ENCODE measurements around the gene ABCC5. TPM values are rescaled to one million over a fixed set of nuclear protein-coding genes. Genes with fewer than 3 reads are reported as not detected.

Gene ABCC5
- total and polyA plus RNA-seq, 2 experiments from 2014 or later, result 14.7 to 17.1 TPM

DNA sequence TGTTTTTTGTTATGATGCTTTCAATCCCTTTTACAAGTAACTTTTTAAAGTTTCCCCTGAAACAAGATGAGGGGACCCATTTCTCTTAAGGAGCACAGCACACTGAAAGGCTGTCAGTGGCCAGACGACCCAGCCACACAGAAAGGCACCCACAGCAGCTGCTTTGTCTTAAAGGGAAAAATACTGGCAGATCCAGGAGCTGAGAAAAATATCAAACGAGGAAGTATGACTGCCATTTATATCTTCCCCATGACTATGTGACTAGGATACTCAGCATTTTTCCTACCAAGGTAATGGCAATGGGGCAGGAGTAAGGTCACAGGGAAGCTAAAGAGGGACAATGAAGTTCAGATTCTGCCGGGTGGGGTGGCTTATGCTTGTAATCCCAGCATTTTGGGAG is 15.9 kb downstream of the ABCC5 start:
- Histone ChIP-seq H3K79me2 (ENCODE audit: insufficient read depth) (peaks cover 68% of the 10 kb centered on the region), H2AFZ (no peak overlapping the region), H3K4me2 (ENCODE audit: unreplicated experiment) (no peak overlapping the region), H3K27ac (no peak overlapping the region), H3F3A (ENCODE audit: insufficient read depth) (peaks cover 19% of the 10 kb centered on the region), H3K9me2 (ENCODE audit: insufficient read depth) (no peaks in the 10 kb centered on the region), H4K20me1 (ENCODE audit: insufficient read depth) (no peaks in the 10 kb centered on the region), H3K9ac (no peak overlapping the region), H3K9me3 (ENCODE audit: low read depth) (no peaks in the 10 kb centered on the region), H3K27me3 (replicated peaks; ENCODE audit: insufficient read depth) (no peaks in the 10 kb centered on the region), H3K4me1 (ENCODE audit: insufficient read depth) (peaks cover 24% of the 10 kb centered on the region), H3K4me3 (no peak overlapping the region), H3K36me3 (ENCODE audit: low read depth) (no peaks in the 10 kb centered on the region)
- no peak for DNase-seq
- 73 to 78% methylated on average over 3 of the region's 3 CpGs for WGBS, 2 experiments (ENCODE audit: low coverage in 1 of 2, low lambda C conversion rate in 2 of 2, missing lambda C conversion rate in 2 of 2)
- TF ChIP-seq EZH2 (IDR thresholded peaks at IDR 0.05; ENCODE audit: insufficient read depth, poor library complexity, severe bottlenecking), result no peak
- no peak for TF ChIP-seq EZH2phosphoT487 (IDR thresholded peaks at IDR 0.05; ENCODE audit: insufficient read depth, low read depth)
- in situ Hi-C loops (cut with MboI), result no loop called here

- DNase-seq, result no peak
- no peaks in the 10 kb centered on the region for H3F3A ChIP-seq (ENCODE audit: insufficient read depth)
- H3K4me2 ChIP-seq (ENCODE audit: unreplicated experiment), result no peak overlapping the region
- no peak overlapping the region for H3K27ac ChIP-seq
- in situ Hi-C loops (cut with MboI), result no loop called here
- TF ChIP-seq EZH2 (IDR thresholded peaks at IDR 0.05; ENCODE audit: insufficient read depth, poor library complexity, severe bottlenecking) (no peak), EZH2phosphoT487 (IDR thresholded peaks at IDR 0.05; ENCODE audit: insufficient read depth, low read depth) (no peak)
- H2AFZ ChIP-seq, result no peak overlapping the region
- no peaks in the 10 kb centered on the region; the same call in 1 of the 2 replicates for H3K36me3 ChIP-seq (ENCODE audit: low read depth)
- H3K9me2 ChIP-seq (ENCODE audit: insufficient read depth), result no peaks in the 10 kb centered on the region
- peaks cover under 1% of the 10 kb centered on the region; the same call in 1 of the 2 replicates for H3K79me2 ChIP-seq (ENCODE audit: insufficient read depth)
- H3K27me3 ChIP-seq (replicated peaks; ENCODE audit: insufficient read depth), result no peaks in the 10 kb centered on the region
- H3K4me1 ChIP-seq (ENCODE audit: insufficient read depth), result no peaks in the 10 kb centered on the region
- no peaks in the 10 kb centered on the region; the same call in 1 of the 2 replicates for H4K20me1 ChIP-seq (ENCODE audit: insufficient read depth)
- no peak overlapping the region for H3K4me3 ChIP-seq
- WGBS, 2 experiments (ENCODE audit: low coverage in 1 of 2, low lambda C conversion rate in 2 of 2, missing lambda C conversion rate in 2 of 2), result 64 to 67% methylated on average over 5 of the region's 5 CpGs
- H3K9ac ChIP-seq, result no peak overlapping the region
- H3K9me3 ChIP-seq (ENCODE audit: low read depth), result no peaks in the 10 kb centered on the region
These were observed 26.3 kb downstream of the ABCC5 start for GRCh38 chr3:183991403-183991802.

DNA sequence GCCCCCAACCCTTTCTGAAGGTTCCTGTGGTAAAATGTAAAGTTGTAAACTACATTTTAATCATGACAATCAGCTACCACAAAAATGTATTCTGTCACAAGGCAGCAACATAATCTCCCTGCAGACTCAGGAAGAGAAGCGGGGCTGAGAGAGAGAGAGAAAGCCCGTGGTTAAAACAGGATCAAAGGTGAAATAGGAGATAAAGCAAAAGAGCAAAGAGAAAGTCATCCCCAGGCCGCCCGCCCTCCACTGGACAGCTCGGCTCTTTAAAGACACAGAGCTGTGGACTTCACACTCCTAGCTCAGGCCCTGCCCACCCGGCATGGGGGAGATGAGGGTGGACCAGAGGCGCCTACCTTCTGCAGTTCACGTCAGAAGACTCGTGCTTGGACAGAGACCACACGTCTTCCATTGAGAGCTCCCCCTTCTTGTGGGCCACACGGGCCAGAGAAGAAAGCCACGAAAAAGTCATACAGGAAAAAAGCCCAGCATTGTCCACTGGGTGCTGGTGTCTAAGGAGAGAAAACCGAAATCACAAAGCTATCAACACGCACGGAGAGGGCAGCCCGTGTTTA is 29.4 kb downstream of the ABCC5 start:
- TF ChIP-seq EZH2 (IDR thresholded peaks at IDR 0.05; ENCODE audit: insufficient read depth, poor library complexity, severe bottlenecking), result no peak
- Histone ChIP-seq H2AFZ (no peak overlapping the region), H3K9me3 (ENCODE audit: low read depth) (no peaks in the 10 kb centered on the region), H3K27me3 (replicated peaks; ENCODE audit: insufficient read depth) (no peaks in the 10 kb centered on the region), H3K27ac (no peak overlapping the region), H3K79me2 (ENCODE audit: insufficient read depth) (no peaks in the 10 kb centered on the region), H3K9ac (no peak overlapping the region), H4K20me1 (ENCODE audit: insufficient read depth) (no peaks in the 10 kb centered on the region), H3K4me1 (ENCODE audit: insufficient read depth) (no peaks in the 10 kb centered on the region), H3K36me3 (ENCODE audit: low read depth) (peaks cover 8% of the 10 kb centered on the region; the same call in 1 of the 2 replicates), H3K4me2 (ENCODE audit: unreplicated experiment) (no peak overlapping the region), H3K4me3 (no peak overlapping the region), H3F3A (ENCODE audit: insufficient read depth) (no peaks in the 10 kb centered on the region), H3K9me2 (ENCODE audit: insufficient read depth) (no peaks in the 10 kb centered on the region)
- WGBS, 2 experiments (ENCODE audit: low coverage in 1 of 2, low lambda C conversion rate in 2 of 2, missing lambda C conversion rate in 2 of 2), result 76 to 77% methylated on average over 16 of the region's 16 CpGs
- peak; percentile 24 for DNase-seq
- in situ Hi-C loops (cut with MboI), result no loop called here

DNA sequence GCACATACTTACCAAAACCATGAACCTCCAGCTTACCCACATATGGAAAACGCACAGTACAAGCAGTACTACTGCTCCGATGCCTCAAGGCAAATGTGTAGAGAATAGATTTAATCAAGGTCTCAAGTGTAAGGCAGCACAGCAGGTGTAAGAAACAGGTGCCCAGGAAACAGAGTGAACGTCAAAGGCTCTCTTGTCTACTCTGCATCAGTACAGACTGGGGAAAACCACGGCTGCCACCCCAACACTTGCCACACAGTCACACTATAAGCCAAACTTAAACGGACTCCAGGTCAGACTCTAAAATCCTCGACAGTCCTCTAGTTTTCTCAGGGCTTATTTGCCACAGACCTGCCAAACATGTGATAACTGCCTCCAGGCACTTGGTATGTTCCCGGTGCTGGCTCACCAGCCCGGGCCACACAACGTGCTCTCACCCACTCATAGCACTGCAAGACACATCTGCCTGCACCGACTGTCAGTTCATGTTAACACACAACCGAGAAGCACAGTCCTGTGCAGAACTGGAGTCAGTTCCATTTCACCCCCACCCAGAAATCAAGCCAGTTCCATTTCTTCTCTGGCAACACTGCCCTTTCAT is 30.6 kb downstream of the ABCC5 start:
- Histone ChIP-seq H3K4me1 (ENCODE audit: insufficient read depth) (no peaks in the 10 kb centered on the region), H3K9ac (no peak overlapping the region), H3K4me3 (no peak overlapping the region), H3F3A (ENCODE audit: insufficient read depth) (no peaks in the 10 kb centered on the region), H4K20me1 (ENCODE audit: insufficient read depth) (no peaks in the 10 kb centered on the region), H3K9me3 (ENCODE audit: low read depth) (no peaks in the 10 kb centered on the region), H3K4me2 (ENCODE audit: unreplicated experiment) (no peak overlapping the region), H3K27ac (no peak overlapping the region), H3K9me2 (ENCODE audit: insufficient read depth) (no peaks in the 10 kb centered on the region), H3K36me3 (ENCODE audit: low read depth) (peaks cover 14% of the 10 kb centered on the region; the same call in 1 of the 2 replicates), H3K27me3 (replicated peaks; ENCODE audit: insufficient read depth) (no peaks in the 10 kb centered on the region), H3K79me2 (ENCODE audit: insufficient read depth) (no peaks in the 10 kb centered on the region), H2AFZ (no peak overlapping the region)
- WGBS, 2 experiments (ENCODE audit: low coverage in 1 of 2, low lambda C conversion rate in 2 of 2, missing lambda C conversion rate in 2 of 2), result 88 to 89% methylated on average over 11 of the region's 11 CpGs
- in situ Hi-C loops (cut with MboI), result no loop called here
- TF ChIP-seq EZH2 (IDR thresholded peaks at IDR 0.05; ENCODE audit: insufficient read depth, poor library complexity, severe bottlenecking) (no peak), EZH2phosphoT487 (IDR thresholded peaks at IDR 0.05; ENCODE audit: insufficient read depth, low read depth) (no peak)
- DNase-seq, result no peak
